ENCODE data around the gene MRAP.
A peak's percentile ranks its signal among the peaks of the same experiment; 100 is the strongest.

The MRAP gene

DNA sequence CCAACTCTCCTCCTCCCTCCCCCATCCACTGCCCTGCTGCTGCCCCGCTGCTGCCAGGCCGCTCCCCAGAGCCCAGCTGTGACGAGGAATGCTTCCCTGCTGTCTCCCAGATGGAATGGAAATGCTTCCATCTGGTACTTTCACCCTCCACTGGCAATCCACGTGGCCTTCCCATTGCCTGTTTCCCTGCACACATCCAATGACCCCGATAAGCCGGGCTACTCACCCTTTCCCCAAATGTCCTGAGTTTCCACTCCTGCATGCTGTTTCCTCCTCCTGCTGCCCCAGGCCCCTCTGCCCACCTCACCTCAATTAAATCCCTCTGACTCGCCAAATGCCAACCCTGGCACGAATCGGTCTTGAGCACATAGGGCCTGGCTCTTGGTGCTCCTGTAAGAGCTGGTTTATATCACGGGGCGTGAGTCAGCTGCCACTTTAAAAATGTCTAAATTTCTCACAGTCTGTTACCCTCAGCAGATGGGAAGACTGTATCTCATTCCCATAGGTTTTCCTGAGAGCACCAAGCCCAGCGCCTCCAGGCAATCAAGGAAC lies 36.4 kb downstream of the MRAP start:
- peaks cover 73% of the 10 kb centered on the region for H3K36me3 ChIP-seq

DNA sequence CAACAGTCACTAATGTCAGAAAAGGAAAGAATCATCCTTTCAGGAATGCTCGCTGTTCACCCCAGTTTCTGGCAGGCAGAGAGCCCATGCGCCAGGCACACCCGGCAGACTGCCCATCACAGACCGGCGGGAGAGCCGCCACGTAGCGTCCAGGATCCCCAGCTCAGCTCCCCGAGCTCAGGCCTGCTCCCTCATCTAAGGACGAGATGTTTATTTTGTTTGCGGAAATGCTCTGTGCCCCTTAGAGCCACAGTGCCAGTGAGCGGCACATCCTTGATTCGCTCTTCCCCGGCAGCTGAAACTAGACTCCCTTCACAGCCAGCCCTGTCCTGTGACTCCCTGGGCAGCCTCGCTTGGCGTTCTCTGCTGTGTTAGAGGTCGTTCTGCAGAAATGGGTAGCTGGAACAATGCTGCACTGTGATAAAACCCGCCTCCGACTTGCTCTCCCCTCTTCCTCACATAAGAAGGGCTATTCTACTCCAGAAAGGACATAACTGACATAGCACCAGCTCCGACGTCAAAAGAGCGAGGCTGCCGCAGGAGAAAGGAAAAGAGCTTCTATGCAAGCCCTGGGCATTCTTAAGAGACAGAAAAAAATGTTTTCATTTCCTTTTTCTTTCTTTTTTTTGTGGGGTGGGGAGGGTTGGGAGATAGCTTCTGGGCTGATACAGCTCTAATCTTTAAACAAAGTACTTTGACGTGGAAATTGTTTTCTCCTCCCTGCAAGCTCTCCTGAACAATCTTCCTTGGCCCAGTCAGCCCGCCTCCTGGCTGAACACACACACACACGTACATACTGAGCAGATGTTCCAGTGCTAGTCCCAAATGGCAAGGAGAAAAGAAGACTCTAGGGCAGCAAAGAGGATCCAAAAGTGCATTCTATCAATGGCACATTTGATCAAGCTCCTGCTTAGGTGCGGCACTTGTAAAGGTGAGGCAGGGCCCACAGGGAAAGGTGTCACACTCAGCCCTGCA lies 37.2 kb downstream of the MRAP start:
- TF ChIP-seq, protein P1, sequence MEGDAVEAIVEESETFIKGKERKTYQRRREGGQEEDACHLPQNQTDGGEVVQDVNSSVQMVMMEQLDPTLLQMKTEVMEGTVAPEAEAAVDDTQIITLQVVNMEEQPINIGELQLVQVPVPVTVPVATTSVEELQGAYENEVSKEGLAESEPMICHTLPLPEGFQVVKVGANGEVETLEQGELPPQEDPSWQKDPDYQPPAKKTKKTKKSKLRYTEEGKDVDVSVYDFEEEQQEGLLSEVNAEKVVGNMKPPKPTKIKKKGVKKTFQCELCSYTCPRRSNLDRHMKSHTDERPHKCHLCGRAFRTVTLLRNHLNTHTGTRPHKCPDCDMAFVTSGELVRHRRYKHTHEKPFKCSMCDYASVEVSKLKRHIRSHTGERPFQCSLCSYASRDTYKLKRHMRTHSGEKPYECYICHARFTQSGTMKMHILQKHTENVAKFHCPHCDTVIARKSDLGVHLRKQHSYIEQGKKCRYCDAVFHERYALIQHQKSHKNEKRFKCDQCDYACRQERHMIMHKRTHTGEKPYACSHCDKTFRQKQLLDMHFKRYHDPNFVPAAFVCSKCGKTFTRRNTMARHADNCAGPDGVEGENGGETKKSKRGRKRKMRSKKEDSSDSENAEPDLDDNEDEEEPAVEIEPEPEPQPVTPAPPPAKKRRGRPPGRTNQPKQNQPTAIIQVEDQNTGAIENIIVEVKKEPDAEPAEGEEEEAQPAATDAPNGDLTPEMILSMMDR (IDR thresholded peaks at IDR 0.05; ENCODE audit: low read depth, low read length) = no peak
- Histone ChIP-seq H3K36me3 (peaks cover 77% of the 10 kb centered on the region), H3K4me1 (peaks cover 35% of the 10 kb centered on the region), H3K27me3 (no peaks in the 10 kb centered on the region), H3K9me3 (no peaks in the 10 kb centered on the region), H3K4me3 (ENCODE audit: low read depth, low read length) (no peak overlapping the region)
- no peak for DNase-seq

More for the DNA sequence above, 36.4 kb downstream of the MRAP start:
- DNase-seq = peak; percentile 71
- TF ChIP-seq, protein P1 (IDR thresholded peaks at IDR 0.05; ENCODE audit: low read depth, low read length) = no peak
- H3K4me3 ChIP-seq (ENCODE audit: low read depth, low read length) = no peak overlapping the region
- H3K27me3 ChIP-seq = no peaks in the 10 kb centered on the region
- peaks cover 35% of the 10 kb centered on the region for H3K4me1 ChIP-seq
- no peaks in the 10 kb centered on the region for H3K9me3 ChIP-seq

DNA sequence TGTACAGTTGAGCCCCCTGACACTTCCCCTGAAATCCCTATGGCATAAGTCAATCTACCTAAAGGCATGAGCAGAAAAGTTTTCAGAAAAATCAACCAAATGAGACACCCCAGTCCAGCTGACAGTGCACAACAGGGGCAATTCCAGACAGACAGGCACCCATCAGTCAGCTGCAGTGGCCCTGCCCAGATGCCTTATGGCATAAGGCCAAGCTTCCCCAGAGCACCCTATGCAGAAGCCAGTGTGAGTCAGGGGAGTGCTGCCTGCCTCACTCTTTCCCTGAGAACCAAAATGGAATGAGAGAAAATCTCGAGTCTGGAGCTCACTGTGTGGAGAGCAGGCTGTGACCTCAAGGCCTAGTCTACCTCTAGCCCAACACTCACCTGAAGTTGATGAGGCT lies 38.1 kb downstream of the MRAP start:
- Histone ChIP-seq H3K36me3 (peaks cover 75% of the 10 kb centered on the region), H3K27me3 (no peaks in the 10 kb centered on the region), H3K4me1 (peaks cover 35% of the 10 kb centered on the region), H3K4me3 (ENCODE audit: low read depth, low read length) (no peak overlapping the region), H3K9me3 (no peaks in the 10 kb centered on the region)
- peak; percentile 87 for DNase-seq
- TF ChIP-seq, protein P1 (IDR thresholded peaks at IDR 0.05; ENCODE audit: low read depth, low read length) = no peak

DNA sequence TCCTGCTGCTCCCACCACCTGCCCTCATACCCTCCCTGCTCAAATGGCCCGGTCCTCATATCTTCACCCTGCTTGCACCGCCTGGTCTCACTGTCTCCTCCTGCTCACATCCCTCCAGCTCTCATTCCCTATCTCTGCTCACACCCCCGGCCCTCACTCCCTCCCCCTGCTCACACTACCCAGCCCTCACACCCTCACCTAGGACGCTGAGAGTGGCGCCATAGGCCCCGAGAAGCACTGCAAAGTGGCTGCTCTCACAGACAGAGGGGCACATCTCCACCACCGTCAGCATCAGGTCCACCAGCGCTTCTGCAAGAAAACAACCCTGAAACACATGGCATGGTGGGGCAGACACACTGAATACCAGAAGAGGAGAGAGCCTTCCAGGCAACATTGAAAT lies 38.6 kb downstream of the MRAP start:
- Histone ChIP-seq H3K36me3 (peaks cover 76% of the 10 kb centered on the region), H3K27me3 (no peaks in the 10 kb centered on the region), H3K4me1 (peaks cover 35% of the 10 kb centered on the region), H3K9me3 (no peaks in the 10 kb centered on the region), H3K4me3 (ENCODE audit: low read depth, low read length) (no peak overlapping the region)
- TF ChIP-seq, protein P1 (IDR thresholded peaks at IDR 0.05; ENCODE audit: low read depth, low read length) = no peak
- DNase-seq = no peak

DNA sequence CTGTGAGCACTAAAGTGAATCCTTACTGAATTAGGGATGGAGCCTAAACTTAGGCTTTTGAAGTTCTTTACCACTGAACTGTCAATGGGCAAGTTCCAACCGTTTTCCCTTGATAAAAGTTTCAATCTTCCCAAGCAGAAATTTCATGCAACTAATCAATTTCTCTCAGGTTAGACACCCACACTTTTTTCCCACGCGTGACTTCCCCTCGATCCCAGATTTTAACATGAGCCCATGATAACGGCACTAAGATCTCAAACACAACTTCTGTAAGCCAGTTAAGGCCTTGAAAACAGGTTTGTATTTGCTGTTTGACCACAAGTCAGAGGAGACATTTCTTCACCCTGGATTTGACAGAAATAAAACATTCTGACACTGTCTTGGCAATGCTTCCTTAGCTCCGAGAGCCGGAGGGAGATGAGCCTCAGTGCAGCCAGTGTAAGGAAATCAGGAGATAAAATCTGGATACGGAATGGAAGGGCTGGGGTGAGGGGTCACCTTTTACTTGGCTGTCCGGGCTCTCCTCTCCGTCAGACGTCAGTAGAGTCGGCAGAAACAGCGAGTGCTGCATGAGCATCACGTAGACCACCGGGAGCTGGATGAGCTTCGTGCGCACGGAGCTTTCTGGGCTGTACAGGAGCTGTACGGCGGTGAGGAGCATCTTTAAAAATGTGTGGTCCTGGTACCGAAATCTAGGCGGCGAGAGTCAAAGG lies 39.7 kb downstream of the MRAP start:
- peaks cover 71% of the 10 kb centered on the region for H3K36me3 ChIP-seq
- peaks cover 35% of the 10 kb centered on the region for H3K4me1 ChIP-seq
- TF ChIP-seq, protein P1 (IDR thresholded peaks at IDR 0.05; ENCODE audit: low read depth, low read length) = no peak

More for the DNA sequence above, 39.7 kb downstream of the MRAP start:
- H3K4me3 ChIP-seq (ENCODE audit: low read depth, low read length) = no peak overlapping the region
- H3K9me3 ChIP-seq = no peaks in the 10 kb centered on the region
- H3K27me3 ChIP-seq = no peaks in the 10 kb centered on the region
- no peak for DNase-seq

Measured in BE2C (cell line).